ENCODE results near the gene ADAMTS7.
"Not testable (repeated sequence)": the region's sequence is repeated elsewhere in the genome, so short reads cannot be mapped to it uniquely, and the experiment has no call there.

DNA sequence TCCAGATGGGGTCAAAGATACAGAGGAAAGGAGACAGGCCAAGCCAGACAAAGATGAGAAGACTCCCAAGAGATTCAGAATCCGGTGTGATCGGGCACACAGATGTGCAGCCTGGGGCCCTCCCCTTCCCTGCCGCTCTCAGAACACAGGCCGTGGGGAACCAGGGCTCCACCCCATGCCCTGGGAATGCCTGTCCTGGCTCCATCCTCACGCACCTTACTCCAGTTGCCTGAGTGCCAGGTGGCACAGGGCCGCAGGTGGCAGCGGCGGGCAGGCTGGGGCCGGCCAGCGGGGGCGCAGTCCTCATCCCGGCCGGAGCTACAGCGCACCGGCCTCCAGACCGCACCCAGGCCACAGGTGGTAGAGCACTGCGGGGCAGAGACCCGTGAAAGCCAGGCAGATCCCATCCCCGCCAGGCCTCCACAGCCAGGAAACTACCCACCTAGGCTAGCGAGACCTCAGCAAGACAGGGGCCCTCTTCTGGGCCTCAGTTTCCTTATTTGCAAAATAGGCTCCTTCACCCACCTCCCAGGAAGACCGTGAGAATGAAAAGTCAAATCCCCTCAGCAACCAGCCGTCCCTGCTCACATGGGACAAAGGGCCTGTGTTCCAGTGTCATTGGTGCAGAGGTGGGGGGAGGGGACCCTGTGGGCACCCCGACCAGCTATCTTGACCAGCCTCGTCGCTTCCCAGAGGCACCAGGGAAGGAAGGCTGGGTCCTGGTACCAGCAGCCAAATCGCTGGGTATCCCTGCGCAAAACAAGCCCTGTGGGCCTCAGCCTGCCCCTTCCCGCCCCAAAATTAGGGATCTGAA, 46.7 kb downstream of the ADAMTS7 start:
- TF ChIP-seq, protein P1, sequence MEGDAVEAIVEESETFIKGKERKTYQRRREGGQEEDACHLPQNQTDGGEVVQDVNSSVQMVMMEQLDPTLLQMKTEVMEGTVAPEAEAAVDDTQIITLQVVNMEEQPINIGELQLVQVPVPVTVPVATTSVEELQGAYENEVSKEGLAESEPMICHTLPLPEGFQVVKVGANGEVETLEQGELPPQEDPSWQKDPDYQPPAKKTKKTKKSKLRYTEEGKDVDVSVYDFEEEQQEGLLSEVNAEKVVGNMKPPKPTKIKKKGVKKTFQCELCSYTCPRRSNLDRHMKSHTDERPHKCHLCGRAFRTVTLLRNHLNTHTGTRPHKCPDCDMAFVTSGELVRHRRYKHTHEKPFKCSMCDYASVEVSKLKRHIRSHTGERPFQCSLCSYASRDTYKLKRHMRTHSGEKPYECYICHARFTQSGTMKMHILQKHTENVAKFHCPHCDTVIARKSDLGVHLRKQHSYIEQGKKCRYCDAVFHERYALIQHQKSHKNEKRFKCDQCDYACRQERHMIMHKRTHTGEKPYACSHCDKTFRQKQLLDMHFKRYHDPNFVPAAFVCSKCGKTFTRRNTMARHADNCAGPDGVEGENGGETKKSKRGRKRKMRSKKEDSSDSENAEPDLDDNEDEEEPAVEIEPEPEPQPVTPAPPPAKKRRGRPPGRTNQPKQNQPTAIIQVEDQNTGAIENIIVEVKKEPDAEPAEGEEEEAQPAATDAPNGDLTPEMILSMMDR (IDR thresholded peaks at IDR 0.05) = not testable (repeated sequence)
- TF ChIP-seq ZFX (IDR thresholded peaks at IDR 0.05; ENCODE audit: borderline replicate concordance) = not testable (repeated sequence)

Measured in 22Rv1 (cell line).